GM19467 (cell line): ENCODE data around the gene OR6P1.

Experiments used
- ATAC-seq: cut with Tn5 transposase; IDR thresholded peaks from one replicate; pipeline ENCODE4 v1.9.1; 2021; ENCODE audit warnings: mild to moderate bottlenecking, moderate library complexity; ENCODE audit not compliant: unreplicated experiment

The OR6P1 gene

DNA sequence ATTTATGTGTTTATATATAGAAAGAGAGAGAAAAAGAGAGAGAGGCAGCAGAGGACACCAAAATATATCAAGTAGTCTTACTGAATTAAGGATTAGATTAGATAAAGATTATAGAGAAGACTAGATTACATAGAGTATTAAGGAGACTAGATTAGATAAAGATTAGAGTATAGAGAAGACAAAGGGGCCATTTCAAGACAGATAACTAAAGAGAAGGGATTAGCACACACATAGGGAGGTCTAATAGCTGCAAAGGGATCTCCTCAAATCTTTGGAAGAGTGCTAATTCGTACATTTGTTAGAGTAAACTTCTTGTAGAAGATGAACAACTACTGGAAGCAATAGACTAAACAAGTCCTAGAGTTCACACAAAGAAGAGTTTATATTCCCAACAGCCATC, 50.4 kb downstream of the OR6P1 start:
- no peak for ATAC-seq

DNA sequence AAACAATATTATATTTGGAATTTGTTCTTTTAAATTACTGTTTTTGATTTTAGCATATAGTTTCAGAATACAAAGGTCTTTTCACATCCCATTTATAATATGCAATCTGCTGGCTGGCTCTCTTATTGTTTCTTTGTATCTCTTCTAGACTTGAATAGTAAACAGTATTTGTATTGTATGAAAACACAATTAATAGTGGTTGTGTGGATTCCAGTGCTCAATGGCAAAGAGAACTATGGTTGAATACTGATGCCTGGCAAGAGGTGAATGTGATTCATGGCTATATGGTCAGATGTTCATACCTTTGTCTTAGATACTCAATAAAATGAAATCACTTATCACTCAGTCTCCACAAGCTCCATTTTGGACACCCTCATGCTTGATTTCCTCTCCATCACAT, 53.4 kb downstream of the OR6P1 start:
- ATAC-seq: no peak
